ENCODE data around the gene CLEC16A.

- no peak for TF ChIP-seq REST (IDR thresholded peaks at IDR 0.05; ENCODE audit: low read depth)
- TF ChIP-seq NFIC (IDR thresholded peaks at IDR 0.05), result no peak
- TF ChIP-seq EP300 (IDR thresholded peaks at IDR 0.05; ENCODE audit: borderline replicate concordance), result no peak
- TF ChIP-seq RAD21 (IDR thresholded peaks at IDR 0.05; ENCODE audit: low read depth), result no peak
- no peak for TF ChIP-seq CEBPB (IDR thresholded peaks at IDR 0.05)
- no peak for TF ChIP-seq TAF1 (IDR thresholded peaks at IDR 0.05; ENCODE audit: low read depth)
- no peak for TF ChIP-seq MAX (IDR thresholded peaks at IDR 0.05)
- no peak for TF ChIP-seq ZBTB7A (IDR thresholded peaks at IDR 0.05; ENCODE audit: low read depth)
- no peak for TF ChIP-seq FOXM1 (IDR thresholded peaks at IDR 0.05; ENCODE audit: borderline replicate concordance, low read depth)
- TF ChIP-seq TEAD4 (IDR thresholded peaks at IDR 0.05), result no peak
- TF ChIP-seq USF1 (IDR thresholded peaks at IDR 0.05), result no peak
- no peak for TF ChIP-seq TCF12 (IDR thresholded peaks at IDR 0.05; ENCODE audit: low read depth)
- TF ChIP-seq EGR1 (IDR thresholded peaks at IDR 0.05), result no peak
Observed at GRCh38 chr16:11097787-11098167, 153.4 kb downstream of the CLEC16A start.
